Measurements from ENCODE around the gene DNAJC4. TPM values are rescaled to one million over a fixed set of nuclear protein-coding genes. Genes with fewer than 3 reads are reported as not detected.

Gene DNAJC4
- total RNA-seq, 1 donor, result 9.8 TPM

DNA sequence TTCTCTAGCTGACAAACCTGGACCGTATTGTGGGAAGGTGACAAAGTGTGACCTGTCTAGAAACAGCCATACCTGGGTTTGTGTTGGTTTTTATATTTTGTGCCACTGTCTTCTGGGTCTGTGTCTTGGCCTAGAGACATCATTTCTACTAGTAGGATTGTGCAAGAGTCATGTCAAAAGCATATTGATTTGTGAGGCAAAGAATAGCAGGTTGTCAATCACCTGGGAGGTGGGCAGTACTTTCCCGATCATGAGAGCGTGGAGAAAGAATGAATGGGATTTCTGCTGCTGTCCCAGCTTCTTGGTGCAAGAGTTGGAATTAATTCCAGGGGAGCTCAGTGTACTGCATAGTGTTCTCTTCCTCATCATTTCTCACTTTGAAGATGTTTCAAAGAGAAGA is 28.8 kb upstream of the DNAJC4 start:
- Histone ChIP-seq H3K4me2 (ENCODE audit: insufficient read depth, low read length) (no peak overlapping the region), H3K27ac (ENCODE audit: low read depth, low read length) (no peak overlapping the region), H3K4me3 (ENCODE audit: insufficient read depth, low read length) (no peak overlapping the region), H3K36me3 (ENCODE audit: insufficient read depth, low read length) (peaks cover 80% of the 10 kb centered on the region), H4K20me1 (ENCODE audit: insufficient read depth, low read length) (peaks cover 3% of the 10 kb centered on the region), H2AFZ (ENCODE audit: low read length) (no peak overlapping the region), H3K4me1 (ENCODE audit: insufficient read depth, low read length) (peaks cover 4% of the 10 kb centered on the region), H3K27me3 (ENCODE audit: insufficient read depth, low read length) (no peaks in the 10 kb centered on the region), H3K79me2 (ENCODE audit: insufficient read depth, low read length) (peaks cover 3% of the 10 kb centered on the region), H3K9me3 (ENCODE audit: low read depth, low read length) (no peaks in the 10 kb centered on the region)
- no peak for DNase-seq (ENCODE audit: insufficient read length, low spot score, missing footprints)
- TF ChIP-seq, protein P1, sequence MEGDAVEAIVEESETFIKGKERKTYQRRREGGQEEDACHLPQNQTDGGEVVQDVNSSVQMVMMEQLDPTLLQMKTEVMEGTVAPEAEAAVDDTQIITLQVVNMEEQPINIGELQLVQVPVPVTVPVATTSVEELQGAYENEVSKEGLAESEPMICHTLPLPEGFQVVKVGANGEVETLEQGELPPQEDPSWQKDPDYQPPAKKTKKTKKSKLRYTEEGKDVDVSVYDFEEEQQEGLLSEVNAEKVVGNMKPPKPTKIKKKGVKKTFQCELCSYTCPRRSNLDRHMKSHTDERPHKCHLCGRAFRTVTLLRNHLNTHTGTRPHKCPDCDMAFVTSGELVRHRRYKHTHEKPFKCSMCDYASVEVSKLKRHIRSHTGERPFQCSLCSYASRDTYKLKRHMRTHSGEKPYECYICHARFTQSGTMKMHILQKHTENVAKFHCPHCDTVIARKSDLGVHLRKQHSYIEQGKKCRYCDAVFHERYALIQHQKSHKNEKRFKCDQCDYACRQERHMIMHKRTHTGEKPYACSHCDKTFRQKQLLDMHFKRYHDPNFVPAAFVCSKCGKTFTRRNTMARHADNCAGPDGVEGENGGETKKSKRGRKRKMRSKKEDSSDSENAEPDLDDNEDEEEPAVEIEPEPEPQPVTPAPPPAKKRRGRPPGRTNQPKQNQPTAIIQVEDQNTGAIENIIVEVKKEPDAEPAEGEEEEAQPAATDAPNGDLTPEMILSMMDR (IDR thresholded peaks at IDR 0.05; ENCODE audit: extremely low read depth, low read depth, low read length), result no peak

DNA sequence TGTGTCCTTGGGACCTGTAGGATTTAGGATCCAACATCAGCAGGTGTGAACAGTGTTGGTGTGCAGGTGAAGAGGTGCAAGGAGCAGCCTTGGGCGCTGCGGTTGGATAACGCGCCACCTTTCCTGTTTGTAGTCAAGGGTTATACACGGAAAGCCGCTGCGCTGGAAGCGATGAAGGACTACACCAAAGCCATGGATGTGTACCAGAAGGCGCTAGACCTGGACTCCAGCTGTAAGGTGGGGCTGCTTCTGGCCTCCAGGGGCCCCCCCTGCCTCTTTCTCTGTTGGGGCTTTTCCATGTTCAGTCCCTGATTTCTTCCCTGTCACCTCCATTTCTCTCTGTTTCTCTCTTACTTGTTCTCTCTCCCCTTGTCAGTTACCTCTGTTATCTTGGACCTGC is 27.4 kb upstream of the DNAJC4 start:
- no peak overlapping the region for H3K27ac ChIP-seq (ENCODE audit: low read depth, low read length)
- TF ChIP-seq, protein P1 (IDR thresholded peaks at IDR 0.05; ENCODE audit: extremely low read depth, low read depth, low read length), result no peak
- H3K9me3 ChIP-seq (ENCODE audit: low read depth, low read length), result no peaks in the 10 kb centered on the region
- H3K79me2 ChIP-seq (ENCODE audit: insufficient read depth, low read length), result no peaks in the 10 kb centered on the region
- H2AFZ ChIP-seq (ENCODE audit: low read length), result no peak overlapping the region
- DNase-seq (ENCODE audit: insufficient read length, low spot score, missing footprints), result no peak
- H3K36me3 ChIP-seq (ENCODE audit: insufficient read depth, low read length), result peaks cover 66% of the 10 kb centered on the region
- no peak overlapping the region for H3K4me2 ChIP-seq (ENCODE audit: insufficient read depth, low read length)
- H3K4me1 ChIP-seq (ENCODE audit: insufficient read depth, low read length), result peaks cover 9% of the 10 kb centered on the region
- peaks cover 3% of the 10 kb centered on the region for H4K20me1 ChIP-seq (ENCODE audit: insufficient read depth, low read length)
- H3K4me3 ChIP-seq (ENCODE audit: insufficient read depth, low read length), result no peak overlapping the region
- no peaks in the 10 kb centered on the region for H3K27me3 ChIP-seq (ENCODE audit: insufficient read depth, low read length)

DNA sequence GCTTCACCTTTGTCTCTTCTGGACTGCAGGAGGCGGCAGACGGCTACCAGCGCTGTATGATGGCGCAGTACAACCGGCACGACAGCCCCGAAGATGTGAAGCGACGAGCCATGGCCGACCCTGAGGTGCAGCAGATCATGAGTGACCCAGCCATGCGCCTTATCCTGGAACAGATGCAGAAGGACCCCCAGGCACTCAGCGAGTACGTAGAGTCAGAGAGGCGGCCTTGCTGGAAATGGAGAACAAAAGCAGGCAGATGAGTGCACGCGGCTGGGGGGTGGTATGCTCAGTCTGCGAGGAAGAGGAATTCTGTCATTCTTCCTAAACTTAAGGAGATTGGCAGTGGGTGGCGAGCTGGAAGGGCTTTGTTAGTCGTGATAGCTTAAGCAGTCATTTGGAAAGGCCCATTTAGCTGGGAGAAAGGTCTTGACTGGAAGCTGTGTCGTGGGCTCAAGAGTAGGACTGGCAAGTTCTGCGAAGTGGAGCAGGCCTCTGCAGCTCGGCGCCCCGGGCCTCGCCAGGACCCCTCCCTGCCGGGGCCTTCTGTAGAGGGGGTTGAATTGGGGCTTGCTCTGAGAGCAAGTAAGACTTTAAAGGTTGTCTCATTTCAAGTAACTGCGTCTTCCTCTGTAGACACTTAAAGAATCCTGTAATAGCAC is 26.8 kb upstream of the DNAJC4 start:
- H3K36me3 ChIP-seq (ENCODE audit: insufficient read depth, low read length), result peaks cover 60% of the 10 kb centered on the region

DNA sequence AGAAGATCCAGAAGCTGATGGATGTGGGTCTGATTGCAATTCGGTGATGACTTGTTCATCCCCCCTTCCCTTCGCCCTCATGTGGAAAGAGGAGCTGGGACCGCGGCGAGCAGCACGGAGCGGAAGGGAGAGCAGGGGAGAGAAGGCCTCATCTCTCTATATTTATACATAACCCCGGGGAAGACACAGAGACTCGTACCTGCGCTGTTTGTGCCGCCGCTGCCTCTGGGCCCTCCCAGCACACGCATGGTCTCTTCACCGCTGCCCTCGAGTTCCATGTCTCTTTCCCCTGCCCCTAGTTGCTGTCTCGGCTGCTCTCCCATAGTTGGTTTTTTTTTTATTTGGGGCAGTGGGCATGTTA is 26.3 kb upstream of the DNAJC4 start:
- Histone ChIP-seq H2AFZ (ENCODE audit: low read length) (no peak overlapping the region), H3K4me2 (ENCODE audit: insufficient read depth, low read length) (no peak overlapping the region), H3K4me1 (ENCODE audit: insufficient read depth, low read length) (peaks cover 10% of the 10 kb centered on the region), H3K79me2 (ENCODE audit: insufficient read depth, low read length) (no peaks in the 10 kb centered on the region), H3K9me3 (ENCODE audit: low read depth, low read length) (no peaks in the 10 kb centered on the region), H3K27me3 (ENCODE audit: insufficient read depth, low read length) (no peaks in the 10 kb centered on the region), H4K20me1 (ENCODE audit: insufficient read depth, low read length) (peaks cover 3% of the 10 kb centered on the region), H3K27ac (ENCODE audit: low read depth, low read length) (no peak overlapping the region), H3K36me3 (ENCODE audit: insufficient read depth, low read length) (peaks cover 55% of the 10 kb centered on the region), H3K4me3 (ENCODE audit: insufficient read depth, low read length) (no peak overlapping the region)
- TF ChIP-seq, protein P1 (IDR thresholded peaks at IDR 0.05; ENCODE audit: extremely low read depth, low read depth, low read length), result no peak
- DNase-seq (ENCODE audit: insufficient read length, low spot score, missing footprints), result peak; percentile 79

More for the DNA sequence above, 26.8 kb upstream of the DNAJC4 start:
- Histone ChIP-seq H3K4me3 (ENCODE audit: insufficient read depth, low read length) (no peak overlapping the region), H3K4me1 (ENCODE audit: insufficient read depth, low read length) (peaks cover 10% of the 10 kb centered on the region), H3K4me2 (ENCODE audit: insufficient read depth, low read length) (no peak overlapping the region), H3K27me3 (ENCODE audit: insufficient read depth, low read length) (no peaks in the 10 kb centered on the region), H3K9me3 (ENCODE audit: low read depth, low read length) (no peaks in the 10 kb centered on the region), H2AFZ (ENCODE audit: low read length) (no peak overlapping the region), H3K79me2 (ENCODE audit: insufficient read depth, low read length) (no peaks in the 10 kb centered on the region), H4K20me1 (ENCODE audit: insufficient read depth, low read length) (peaks cover 3% of the 10 kb centered on the region), H3K27ac (ENCODE audit: low read depth, low read length) (no peak overlapping the region)
- no peak for DNase-seq (ENCODE audit: insufficient read length, low spot score, missing footprints)
- TF ChIP-seq, protein P1 (IDR thresholded peaks at IDR 0.05; ENCODE audit: extremely low read depth, low read depth, low read length), result no peak
